KMS-11 (cell line): ENCODE results near the gene COX7A2L.

Source experiments
- H2AFZ ChIP-seq: fragments of 200-600 bp; sonication (generic); 2 replicates; pipeline ENCODE4 v1.6.1; 2016; ENCODE audit warnings: antibody characterized with exemption, mixed run types, low read depth
- H3K27ac ChIP-seq: fragments of 200-600 bp; sonication (generic); 2 replicates; pipeline ENCODE4 v1.6.1; 2016; ENCODE audit warnings: mild to moderate bottlenecking, mixed run types
- H3K27me3 ChIP-seq: fragments of 200-600 bp; sonication (generic); 2 replicates; pipeline ENCODE4 v1.6.1; 2017; ENCODE audit warnings: mild to moderate bottlenecking, low read depth, mixed run types, moderate library complexity; ENCODE audit not compliant: insufficient read depth
- H3K36me3 ChIP-seq: fragments of 200-600 bp; sonication (generic); 2 replicates; pipeline ENCODE4 v1.6.1; 2017; ENCODE audit warnings: mild to moderate bottlenecking, mixed run types; ENCODE audit not compliant: insufficient read depth
- H3K4me1 ChIP-seq: fragments of 200-600 bp; sonication (generic); 2 replicates; pipeline ENCODE4 v1.6.1; 2016; ENCODE audit warnings: mild to moderate bottlenecking, low read depth, mixed run types; ENCODE audit not compliant: poor library complexity, severe bottlenecking
- H3K4me2 ChIP-seq: fragments of 200-600 bp; sonication (generic); 2 replicates; pipeline ENCODE4 v1.7.0; 2016; ENCODE audit warnings: mild to moderate bottlenecking, mixed run types
- H3K4me3 ChIP-seq: fragments of 200-600 bp; sonication (generic); IDR thresholded peaks from 2 replicates; pipeline ENCODE4 v1.6.1; 2017; ENCODE audit warnings: low read depth, low read length, mixed read lengths; ENCODE audit not compliant: insufficient read depth
- H3K79me2 ChIP-seq: fragments of 200-600 bp; sonication (generic); 2 replicates; pipeline ENCODE4 v1.6.1; 2016; ENCODE audit warnings: low read depth, mixed run types; ENCODE audit not compliant: insufficient read depth
- H3K9ac ChIP-seq: fragments of 200-600 bp; sonication (generic); 2 replicates; pipeline ENCODE4 v1.6.1; 2016; ENCODE audit warnings: mild to moderate bottlenecking, mixed run types
- H4K20me1 ChIP-seq: fragments of 200-600 bp; sonication (generic); 2 replicates; pipeline ENCODE4 v1.6.1; 2016; ENCODE audit warnings: mild to moderate bottlenecking, mixed run types; ENCODE audit not compliant: insufficient read depth
- CTCF ChIP-seq: fragments of 200-600 bp; sonication (generic); conservative IDR thresholded peaks from 2 replicates; pipeline ENCODE4 v1.6.1; 2017; ENCODE audit warnings: low read depth, mild to moderate bottlenecking, antibody characterized with exemption, low read length, moderate library complexity, mixed read lengths

The COX7A2L gene

GRCh38 chr2:42364658-42365057 is 3.6 kb upstream of the COX7A2L start:
- Histone ChIP-seq H3K4me2 (no peak overlapping the region), H3K4me1 (peaks cover 16% of the 10 kb centered on the region), H3K27me3 (no peaks in the 10 kb centered on the region), H3K9ac (no peak overlapping the region), H2AFZ (no peak overlapping the region), H3K4me3 (no peak overlapping the region), H3K79me2 (peaks cover 13% of the 10 kb centered on the region), H4K20me1 (no peaks in the 10 kb centered on the region), H3K36me3 (no peaks in the 10 kb centered on the region), H3K27ac (no peak overlapping the region)
- no peak for TF ChIP-seq CTCF

GRCh38 chr2:42363413-42363812 is 2.4 kb upstream of the COX7A2L start:
- Histone ChIP-seq H4K20me1 (0 out of 2 replicates have a peak, but pooled peaks cover 7% of the 10 kb centered on the region), H3K27ac (no peak overlapping the region), H3K4me1 (peaks cover 29% of the 10 kb centered on the region), H2AFZ (no peak overlapping the region), H3K36me3 (no peaks in the 10 kb centered on the region), H3K9ac (no peak overlapping the region), H3K27me3 (no peaks in the 10 kb centered on the region), H3K79me2 (peaks cover 25% of the 10 kb centered on the region), H3K4me3 (no peak overlapping the region), H3K4me2 (no peak overlapping the region)
- TF ChIP-seq CTCF = no peak

GRCh38 chr2:42361728-42362283 is 789 bp upstream of the COX7A2L start:
- H3K4me1 ChIP-seq = peaks cover 33% of the 10 kb centered on the region
- H3K36me3 ChIP-seq = no peaks in the 10 kb centered on the region
- peaks cover 41% of the 10 kb centered on the region for H3K79me2 ChIP-seq
- H3K27ac ChIP-seq = peak overlapping the region; percentile 82; the same call in 1 of the 2 replicates
- H3K27me3 ChIP-seq = no peaks in the 10 kb centered on the region
- no peak overlapping the region for H3K4me3 ChIP-seq
- peak overlapping the region; percentile 99 for H3K4me2 ChIP-seq
- TF ChIP-seq CTCF = no peak; the same call in 1 of the 2 replicates
- H3K9ac ChIP-seq = peak overlapping the region; percentile 40; the same call in 1 of the 2 replicates
- peak overlapping the region; percentile 90 for H2AFZ ChIP-seq
- 0 out of 2 replicates have a peak, but pooled peaks cover 8% of the 10 kb centered on the region for H4K20me1 ChIP-seq

GRCh38 chr2:42360493-42360889 is 526 bp downstream of the COX7A2L start:
- no peak for TF ChIP-seq CTCF
- Histone ChIP-seq H3K79me2 (peaks cover 55% of the 10 kb centered on the region), H3K9ac (peak overlapping the region; percentile 81; the same call in 1 of the 2 replicates), H3K4me1 (peaks cover 29% of the 10 kb centered on the region), H3K27me3 (no peaks in the 10 kb centered on the region), H3K4me3 (peak overlapping the region; percentile 88), H2AFZ (peak overlapping the region; percentile 90), H3K36me3 (no peaks in the 10 kb centered on the region), H3K4me2 (peak overlapping the region; percentile 99), H3K27ac (peak overlapping the region; percentile 82), H4K20me1 (0 out of 2 replicates have a peak, but pooled peaks cover 8% of the 10 kb centered on the region)
